Fibroblast of lung (primary cell): Measurements from ENCODE around the gene TMC5. TPM values are rescaled to one million over a fixed set of nuclear protein-coding genes. Genes with fewer than 3 reads are reported as not detected.

Experiments
- DNase-seq, 2 donors: peaks; one replicate each; pipeline versions ENCODE4 v3.0.0 to v3.0.0-alpha.2; 2010; ENCODE audit warnings: low read depth in 2 of 2
- H2AFZ ChIP-seq: 2 replicates; pipeline ENCODE4 v1.5.1; 2012; ENCODE audit warnings: low read length, control low read depth, inconsistent platforms
- H3K27ac ChIP-seq: 2 replicates; pipeline ENCODE4 v1.5.1; 2011; ENCODE audit warnings: low read length, control low read depth; ENCODE audit not compliant: insufficient read depth
- H3K27me3 ChIP-seq: 2 replicates; pipeline ENCODE4 v1.5.1; 2011; ENCODE audit warnings: mild to moderate bottlenecking, low read length; ENCODE audit not compliant: control insufficient read depth, insufficient read depth
- H3K36me3 ChIP-seq: 2 replicates; pipeline ENCODE4 v1.5.1; 2011; ENCODE audit warnings: low read length; ENCODE audit not compliant: control insufficient read depth, insufficient read depth
- H3K4me1 ChIP-seq: 2 replicates; pipeline ENCODE4 v1.5.1; 2011; ENCODE audit warnings: low read length; ENCODE audit not compliant: control insufficient read depth, insufficient read depth; ENCODE audit errors: extremely low read depth
- H3K4me2 ChIP-seq: 2 replicates; pipeline ENCODE4 v1.5.1; 2011; ENCODE audit warnings: low read length, control low read depth; ENCODE audit not compliant: insufficient read depth; ENCODE audit errors: extremely low read depth
- H3K4me3 ChIP-seq, 4 experiments: fragments of 200-600 bp in 1 of 4; sonication (generic) in 1 of 4; replicated peaks in 1 of 4; 2 replicates each; pipeline ENCODE4 v1.5.1; 2011 to 2016; ENCODE audit warnings: low read length in 4 of 4, low read depth in 3 of 4, mild to moderate bottlenecking in 3 of 4, control low read depth in 2 of 4, inconsistent platforms in 1 of 4, mixed read lengths in 1 of 4; ENCODE audit not compliant: insufficient read depth in 1 of 4; ENCODE audit errors: control extremely low read depth in 1 of 4
- H3K79me2 ChIP-seq: 2 replicates; pipeline ENCODE4 v1.5.1; 2012; ENCODE audit warnings: mild to moderate bottlenecking, low read length, inconsistent platforms; ENCODE audit not compliant: control insufficient read depth, insufficient read depth
- H3K9ac ChIP-seq: 2 replicates; pipeline ENCODE4 v1.5.1; 2011; ENCODE audit warnings: mild to moderate bottlenecking, low read length, control low read depth; ENCODE audit not compliant: insufficient read depth
- H3K9me3 ChIP-seq: 2 replicates; pipeline ENCODE4 v1.5.1; 2012; ENCODE audit warnings: low read depth, low read length; ENCODE audit not compliant: control insufficient read depth, insufficient read depth
- H4K20me1 ChIP-seq: 2 replicates; pipeline ENCODE4 v1.5.1; 2011; ENCODE audit warnings: low read length; ENCODE audit not compliant: control insufficient read depth, insufficient read depth; ENCODE audit errors: extremely low read depth
- EZH2 ChIP-seq: IDR thresholded peaks from 2 replicates; pipeline ENCODE4 v1.5.1; 2012; ENCODE audit warnings: low read length, control low read depth, mild to moderate bottlenecking; ENCODE audit errors: missing control alignments
- polyA plus RNA-seq, 2 donors: library from polyadenylated mRNA; depleted of rRNA in 1 of 2; stranded (reverse) in 1 of 2; unstranded in 1 of 2; fragments of >200 nt; gene quantifications; 2 replicates each; pipeline ENCODE4 v1.2.1, GENCODE V29; 2011 to 2012; ENCODE audit warnings: missing spikeins in 1 of 2
- total RNA-seq: library from RNA; depleted of rRNA; stranded (reverse); fragments of >200 nt; gene quantifications from 2 replicates; pipeline ENCODE4 v1.2.1, GENCODE V29; 2014
- TF ChIP-seq, protein P1 (sequence below), 2 donors: IDR thresholded peaks in 1 of 2; conservative IDR thresholded peaks in 1 of 2; 1 replicate in 1 of 2; 2 replicates in 1 of 2; pipeline ENCODE4 v1.5.1; 2011 to 2012; ENCODE audit warnings: low read length in 2 of 2, control low read depth in 1 of 2, inconsistent platforms in 1 of 2, low read depth in 1 of 2, mild to moderate bottlenecking in 1 of 2

Gene TMC5
- total and polyA plus RNA-seq, 2 donors (not counting 1 experiment from before 2014, with no cell fraction given), result not detected

DNA sequence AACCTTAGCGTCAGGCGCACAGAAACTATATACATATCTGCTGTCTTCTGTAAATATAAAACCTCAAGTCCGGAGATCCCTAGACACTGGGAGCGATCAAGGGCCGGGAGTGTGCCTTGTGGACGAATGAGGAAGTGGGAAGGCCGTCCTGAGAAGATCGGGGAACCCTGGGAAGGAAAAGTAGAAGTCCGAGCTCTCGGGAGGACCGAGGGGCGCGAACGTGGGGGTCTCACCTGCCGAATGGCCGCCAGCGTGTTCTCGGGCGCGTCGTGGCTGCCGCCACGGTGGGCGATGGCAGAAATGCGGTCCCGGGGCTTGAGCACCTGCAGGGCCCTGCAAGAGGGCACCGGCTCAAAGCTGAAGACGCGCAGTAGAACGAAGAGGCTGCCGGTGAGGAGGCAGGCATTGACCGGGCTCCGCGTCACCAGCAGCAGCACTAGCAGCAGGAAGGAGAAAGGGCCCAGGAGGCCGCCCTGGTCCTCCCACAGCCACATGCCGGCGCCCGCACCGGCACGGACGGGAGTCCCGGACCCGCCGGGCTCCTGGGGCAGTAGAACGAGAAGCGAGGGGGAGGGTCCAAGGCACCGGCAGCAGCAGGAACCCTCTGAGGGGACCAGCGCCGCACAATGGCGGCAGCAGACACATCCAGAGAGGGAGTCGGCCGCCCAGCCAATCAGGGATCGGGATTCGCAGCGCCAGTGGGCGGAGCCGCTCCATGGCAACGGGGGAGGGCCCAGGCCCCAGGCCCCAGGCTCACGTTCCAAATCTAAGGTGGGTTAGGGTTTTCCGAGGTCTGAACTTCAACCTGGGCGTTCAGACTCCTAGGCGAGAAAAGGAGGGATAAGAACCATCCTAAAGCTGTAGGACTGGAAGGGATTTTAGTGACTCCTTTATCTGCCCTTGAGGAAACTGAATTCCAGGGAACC, 104.1 kb downstream of the TMC5 start, which contains the start of gene GDE1:
TSS of gene GDE1 (minus strand) at position 628 of the 926 bp plus-strand sequence. CDS start at position 494, 134 bp downstream.
- Histone ChIP-seq H3K79me2 (peaks cover 30% of the 10 kb centered on the region), H3K4me3 (peak within 1 kb of the TSS; percentile 60 to 89 (median 68)), H3K27me3 (no peaks in the 10 kb centered on the region)

DNA sequence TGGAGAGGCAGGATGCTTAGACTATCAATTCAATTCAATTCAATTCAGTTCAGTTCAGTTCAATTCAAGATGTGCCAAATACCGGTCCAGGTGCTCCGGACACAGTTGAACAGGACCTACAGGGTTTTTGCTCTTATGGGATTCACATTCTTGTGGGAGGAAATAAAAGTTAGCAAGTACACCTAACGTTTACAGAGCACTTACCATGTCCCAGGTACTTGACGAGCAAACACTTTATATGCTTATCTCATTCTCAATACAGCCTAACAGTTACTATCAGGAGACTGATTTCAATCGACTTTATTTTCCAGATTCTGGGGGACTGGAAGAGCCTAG, 104.7 kb downstream of the TMC5 start:
- H3K4me2 ChIP-seq, result no peak overlapping the region
- no peak for TF ChIP-seq EZH2
- TF ChIP-seq, protein P1, sequence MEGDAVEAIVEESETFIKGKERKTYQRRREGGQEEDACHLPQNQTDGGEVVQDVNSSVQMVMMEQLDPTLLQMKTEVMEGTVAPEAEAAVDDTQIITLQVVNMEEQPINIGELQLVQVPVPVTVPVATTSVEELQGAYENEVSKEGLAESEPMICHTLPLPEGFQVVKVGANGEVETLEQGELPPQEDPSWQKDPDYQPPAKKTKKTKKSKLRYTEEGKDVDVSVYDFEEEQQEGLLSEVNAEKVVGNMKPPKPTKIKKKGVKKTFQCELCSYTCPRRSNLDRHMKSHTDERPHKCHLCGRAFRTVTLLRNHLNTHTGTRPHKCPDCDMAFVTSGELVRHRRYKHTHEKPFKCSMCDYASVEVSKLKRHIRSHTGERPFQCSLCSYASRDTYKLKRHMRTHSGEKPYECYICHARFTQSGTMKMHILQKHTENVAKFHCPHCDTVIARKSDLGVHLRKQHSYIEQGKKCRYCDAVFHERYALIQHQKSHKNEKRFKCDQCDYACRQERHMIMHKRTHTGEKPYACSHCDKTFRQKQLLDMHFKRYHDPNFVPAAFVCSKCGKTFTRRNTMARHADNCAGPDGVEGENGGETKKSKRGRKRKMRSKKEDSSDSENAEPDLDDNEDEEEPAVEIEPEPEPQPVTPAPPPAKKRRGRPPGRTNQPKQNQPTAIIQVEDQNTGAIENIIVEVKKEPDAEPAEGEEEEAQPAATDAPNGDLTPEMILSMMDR (conservative IDR thresholded peaks at IDR 0.05 in 1 of 2, IDR thresholded peaks at IDR 0.05 in 1 of 2; ENCODE audit: low read depth in 1 of 2, low read length in 2 of 2), result no peak
- H3K27me3 ChIP-seq, result no peaks in the 10 kb centered on the region
- H4K20me1 ChIP-seq, result no peaks in the 10 kb centered on the region
- peaks cover 34% of the 10 kb centered on the region for H3K79me2 ChIP-seq
- no peaks in the 10 kb centered on the region for H3K9me3 ChIP-seq
- peak overlapping the region in 2 of 4 experiments; percentile 23 to 89 for H3K4me3 ChIP-seq
- DNase-seq, result no peak
- H3K27ac ChIP-seq, result peak overlapping the region; percentile 15
- H3K9ac ChIP-seq, result no peak overlapping the region
- peaks cover 4% of the 10 kb centered on the region for H3K4me1 ChIP-seq
- H2AFZ ChIP-seq, result peak overlapping the region; percentile 85
- H3K36me3 ChIP-seq, result no peaks in the 10 kb centered on the region

More for the DNA sequence above, 104.1 kb downstream of the TMC5 start, which contains the start of gene GDE1:
- Histone ChIP-seq H2AFZ (peak within 1 kb of the TSS; percentile 85), H3K9me3 (no peaks in the 10 kb centered on the region), H3K4me2 (peak within 1 kb of the TSS; percentile 86), H3K4me1 (peaks cover 4% of the 10 kb centered on the region), H3K27ac (peak within 1 kb of the TSS; percentile 76), H3K9ac (peak within 1 kb of the TSS; percentile 74), H4K20me1 (no peaks in the 10 kb centered on the region), H3K36me3 (no peaks in the 10 kb centered on the region)
- no peak for TF ChIP-seq EZH2
- TF ChIP-seq, protein P1 (conservative IDR thresholded peaks at IDR 0.05 in 1 of 2, IDR thresholded peaks at IDR 0.05 in 1 of 2; ENCODE audit: low read depth in 1 of 2, low read length in 2 of 2), result peak; percentile 33 to 44
- DNase-seq, result peak; percentile 85

DNA sequence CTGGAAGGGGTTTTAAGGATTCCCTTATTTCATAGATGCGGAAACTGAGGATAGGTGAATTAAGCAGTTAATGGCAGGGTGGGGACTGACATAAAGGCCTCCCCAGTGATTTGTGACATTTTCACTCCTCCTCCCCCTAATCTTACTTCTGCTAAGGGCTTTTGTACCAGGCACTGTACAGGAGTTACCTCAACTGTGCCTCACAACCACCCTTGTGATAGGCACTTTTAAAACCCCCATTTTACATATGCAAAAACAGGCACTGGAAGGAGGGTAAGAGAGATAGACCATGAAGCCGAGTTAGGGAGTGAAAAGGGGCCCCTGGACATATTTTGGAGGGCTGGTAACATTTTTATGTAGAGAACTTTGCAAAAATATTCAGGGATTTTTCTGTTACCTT, 105.1 kb downstream of the TMC5 start:
- no peaks in the 10 kb centered on the region for H3K9me3 ChIP-seq
- no peak overlapping the region for H2AFZ ChIP-seq
- H3K4me2 ChIP-seq, result no peak overlapping the region
- H3K79me2 ChIP-seq, result peaks cover 34% of the 10 kb centered on the region
- H3K27ac ChIP-seq, result no peak overlapping the region
- no peak for DNase-seq
- no peak overlapping the region for H3K9ac ChIP-seq
- no peaks in the 10 kb centered on the region for H4K20me1 ChIP-seq
- no peak overlapping the region for H3K4me3 ChIP-seq
- H3K36me3 ChIP-seq, result no peaks in the 10 kb centered on the region
- no peaks in the 10 kb centered on the region for H3K27me3 ChIP-seq
- TF ChIP-seq, protein P1 (conservative IDR thresholded peaks at IDR 0.05 in 1 of 2, IDR thresholded peaks at IDR 0.05 in 1 of 2; ENCODE audit: low read depth in 1 of 2, low read length in 2 of 2), result no peak
- TF ChIP-seq EZH2, result no peak
- H3K4me1 ChIP-seq, result peaks cover 4% of the 10 kb centered on the region
